ENCODE data around the gene SLC25A22.

GRCh38 chr11:836274-836673 is 38.2 kb upstream of the SLC25A22 start:
- TF ChIP-seq CTCF (conservative IDR thresholded peaks at IDR 0.05) (no peak), ZFX (IDR thresholded peaks at IDR 0.05) (no peak)

Data from C4-2B (cell line).